Activated CD8-positive, alpha-beta memory T cell treated with anti-CD3 and anti-CD28 coated beads for 24 hours (primary cell): ENCODE results near the gene MED9.
A peak's percentile ranks its signal among the peaks of the same experiment; 100 is the strongest.
"Not testable (repeated sequence)": the region's sequence is repeated elsewhere in the genome, so short reads cannot be mapped to it uniquely, and the experiment has no call there.

Experiments used
- DNase-seq: peaks from one replicate; pipeline ENCODE4 v3.0.0-alpha.2; 2020

The MED9 gene, protein sequence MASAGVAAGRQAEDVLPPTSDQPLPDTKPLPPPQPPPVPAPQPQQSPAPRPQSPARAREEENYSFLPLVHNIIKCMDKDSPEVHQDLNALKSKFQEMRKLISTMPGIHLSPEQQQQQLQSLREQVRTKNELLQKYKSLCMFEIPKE

DNA sequence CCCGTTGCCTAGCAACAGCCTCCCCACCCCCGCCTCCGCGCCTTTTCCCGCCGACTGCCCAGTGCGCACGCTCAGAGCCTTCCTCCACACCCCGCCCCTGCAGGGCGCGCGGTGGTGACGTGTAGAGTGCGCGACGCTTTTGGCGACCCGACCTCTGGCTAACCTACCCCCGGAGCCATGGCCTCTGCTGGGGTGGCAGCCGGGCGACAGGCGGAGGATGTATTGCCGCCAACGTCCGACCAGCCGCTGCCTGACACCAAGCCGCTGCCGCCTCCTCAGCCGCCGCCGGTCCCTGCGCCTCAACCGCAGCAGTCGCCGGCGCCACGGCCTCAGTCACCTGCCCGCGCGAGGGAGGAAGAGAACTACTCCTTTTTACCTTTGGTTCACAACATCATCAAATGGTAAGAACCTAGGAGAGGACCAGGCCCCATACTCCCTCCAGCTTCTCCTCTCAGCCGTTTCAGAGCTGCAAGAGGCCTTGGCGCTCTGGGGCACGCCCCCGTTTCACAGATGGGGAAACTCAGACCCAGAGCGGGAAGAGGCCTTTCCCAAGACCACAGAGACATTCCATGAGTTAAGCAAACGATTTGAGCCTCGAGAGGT, at the start of gene MED9:
Gene MED9, plus strand, starts transcription at position 136 of the 603 bp plus-strand sequence. Its CDS starts 42 bp downstream, at position 178.
- DNase-seq: peak; percentile 98

DNA sequence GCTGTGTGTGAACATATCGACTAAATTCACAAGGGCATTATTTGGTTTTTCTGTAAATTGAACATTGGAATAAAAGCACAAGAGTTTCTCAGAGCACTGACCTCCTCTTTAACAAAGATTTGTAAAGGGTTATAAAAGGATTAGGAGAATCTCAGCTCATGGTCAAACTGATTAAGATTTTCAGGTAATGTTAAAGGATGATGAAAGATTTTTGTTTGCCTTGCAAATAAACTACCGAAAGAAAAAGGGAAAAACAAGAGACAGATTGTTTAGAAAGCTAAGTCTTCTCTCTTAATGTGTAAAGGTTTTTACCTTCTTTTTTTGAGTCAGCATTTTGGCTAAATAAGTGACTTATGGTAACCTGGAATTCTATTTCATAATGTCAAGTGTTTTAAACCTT, 47.6 kb upstream of the MED9 start:
- no peak for DNase-seq

DNA sequence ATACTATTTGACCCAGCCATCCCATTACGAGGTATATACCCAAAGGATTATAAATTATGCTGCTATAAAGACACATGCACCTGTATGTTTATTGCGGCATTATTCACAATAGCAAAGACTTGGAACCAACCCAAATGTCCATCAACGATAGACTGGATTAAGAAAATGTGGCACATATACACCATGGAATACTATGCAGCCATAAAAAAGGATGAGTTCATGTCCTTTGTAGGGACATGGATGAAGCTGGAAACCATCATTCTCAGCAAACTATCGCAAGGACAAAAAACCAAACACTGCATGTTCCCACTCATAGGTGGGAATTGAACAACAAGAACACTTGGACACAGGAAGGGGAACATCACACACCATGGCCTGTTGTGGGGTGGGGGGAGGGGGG, 45.9 kb upstream of the MED9 start:
- DNase-seq: not testable (repeated sequence)

DNA sequence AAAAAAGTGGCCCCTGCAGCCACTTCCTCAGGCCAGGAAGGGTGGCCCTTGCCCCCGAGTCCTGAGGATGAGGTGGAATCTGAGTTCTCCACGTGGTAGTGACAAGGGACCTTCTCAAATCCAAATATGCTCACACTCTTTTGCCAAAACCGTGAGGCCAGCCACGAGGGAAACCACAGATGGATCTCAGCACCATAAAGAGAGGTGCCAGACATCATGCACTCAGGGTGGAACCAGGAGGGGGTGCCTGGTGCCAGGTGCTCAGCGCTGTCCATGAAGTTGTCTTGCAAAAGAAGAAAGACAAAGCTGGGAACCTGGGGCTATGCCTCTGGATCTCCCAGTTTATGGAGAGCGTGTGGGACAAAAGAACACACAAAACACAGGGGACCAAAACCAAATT, 45.2 kb upstream of the MED9 start:
- DNase-seq: no peak

DNA sequence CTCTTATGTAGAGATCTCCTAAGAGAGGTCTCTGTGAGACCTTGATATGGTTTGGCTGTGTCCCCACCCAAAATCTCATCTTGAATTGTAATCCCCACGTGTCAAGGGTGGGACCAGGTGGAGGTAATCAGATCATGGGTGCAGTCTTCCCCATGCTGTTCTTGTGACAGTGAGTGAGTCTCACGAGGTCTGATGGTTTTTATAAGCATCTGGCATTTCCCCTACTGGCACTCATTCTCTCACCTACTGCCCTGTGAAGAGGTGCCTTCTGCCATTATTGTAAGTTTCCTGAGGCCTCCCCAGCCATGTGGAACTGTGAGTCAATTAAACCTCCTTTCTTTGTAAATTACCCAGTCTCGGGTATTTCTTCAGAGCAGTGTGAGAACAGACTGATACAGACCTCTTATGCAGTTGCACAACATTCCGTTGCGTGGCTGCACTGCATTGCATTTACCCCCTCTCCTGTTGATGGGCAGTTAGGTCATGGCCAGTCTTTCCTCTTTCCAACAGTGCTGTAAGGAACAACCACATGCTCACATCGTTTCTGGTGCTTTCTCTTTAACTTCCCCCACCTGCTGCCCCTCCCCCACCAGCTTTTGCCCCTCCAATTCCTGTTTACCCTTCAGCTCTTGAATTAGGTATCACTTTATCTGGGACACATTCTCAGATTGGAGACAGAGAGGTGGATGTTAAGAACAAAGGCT, 43.6 kb upstream of the MED9 start:
- no peak for DNase-seq

DNA sequence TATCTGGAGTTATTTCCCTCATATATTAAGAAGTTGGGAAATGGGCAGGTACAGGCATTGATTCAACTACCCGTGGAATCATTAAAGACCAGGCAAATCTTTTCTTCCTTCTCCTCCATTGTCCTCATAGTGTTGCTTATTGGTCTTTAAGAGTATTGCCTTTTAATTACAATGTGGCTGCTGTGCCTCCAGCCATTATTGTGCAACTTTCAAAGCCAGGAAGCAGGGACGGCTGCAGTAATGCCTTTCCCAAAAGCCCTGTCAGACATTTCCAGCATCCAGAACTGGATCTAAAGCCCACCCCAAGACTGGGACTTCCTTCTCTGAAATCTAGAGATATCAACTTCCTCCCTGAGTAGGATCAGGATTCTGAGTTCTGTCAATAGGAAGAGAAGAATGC, 42.3 kb upstream of the MED9 start:
- no peak for DNase-seq

DNA sequence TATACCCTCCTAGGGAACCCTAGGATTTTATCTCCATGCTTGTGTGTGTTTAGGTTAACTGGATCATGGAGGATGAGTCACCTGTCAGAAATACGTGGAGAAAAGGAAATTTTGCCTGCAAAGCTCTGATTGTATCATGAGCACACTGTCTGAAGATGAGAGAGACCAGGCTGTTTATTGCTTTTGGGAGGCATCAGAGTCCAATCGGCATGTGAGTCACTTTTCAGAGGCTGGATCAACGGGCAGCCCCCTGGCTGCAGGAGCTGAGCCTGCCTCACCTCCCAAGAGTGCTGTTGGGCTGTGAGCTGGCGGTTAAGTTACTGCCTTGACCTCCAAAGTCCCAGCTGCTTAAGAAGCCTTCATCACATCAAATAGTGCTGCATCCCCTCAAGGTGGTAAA, 41.5 kb upstream of the MED9 start:
- DNase-seq: no peak

DNA sequence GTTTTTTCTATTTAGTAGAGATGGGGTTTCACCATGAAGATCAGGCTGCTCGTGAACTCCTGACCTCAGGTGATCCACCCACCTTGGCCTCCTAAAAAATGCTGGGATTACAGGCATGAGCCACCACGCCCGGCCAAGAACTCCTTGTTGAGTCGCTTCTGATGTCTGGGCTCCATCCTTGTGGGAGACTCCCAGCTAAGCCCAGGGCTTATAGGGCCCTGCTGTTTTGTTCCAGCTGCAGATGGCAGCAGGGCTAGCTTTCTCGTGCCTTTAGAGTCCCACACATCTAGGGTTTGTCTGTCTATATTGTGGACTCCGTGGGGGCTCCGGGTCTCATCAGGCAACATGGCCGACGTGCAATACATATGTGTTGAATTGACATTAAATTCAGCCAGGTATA, 39.3 kb upstream of the MED9 start:
- no peak for DNase-seq

DNA sequence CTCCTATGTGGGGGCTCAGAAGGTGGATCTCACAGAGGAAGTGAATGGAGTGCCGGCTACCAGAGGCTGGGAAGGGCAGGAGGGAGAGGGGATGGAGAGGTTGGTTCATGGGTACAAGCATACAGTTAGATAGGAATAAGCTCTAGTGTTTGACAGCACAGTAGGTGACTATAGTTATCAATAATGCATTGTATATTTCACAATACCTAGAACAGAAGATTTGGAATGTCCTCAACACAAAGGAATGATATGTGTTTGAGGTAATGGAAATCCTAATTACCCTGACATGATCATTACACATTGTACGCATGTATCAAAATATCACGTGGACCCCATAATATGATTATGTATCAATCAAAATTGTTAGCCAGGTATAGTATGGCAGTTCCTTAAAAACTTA, 38.9 kb upstream of the MED9 start:
- DNase-seq: no peak

DNA sequence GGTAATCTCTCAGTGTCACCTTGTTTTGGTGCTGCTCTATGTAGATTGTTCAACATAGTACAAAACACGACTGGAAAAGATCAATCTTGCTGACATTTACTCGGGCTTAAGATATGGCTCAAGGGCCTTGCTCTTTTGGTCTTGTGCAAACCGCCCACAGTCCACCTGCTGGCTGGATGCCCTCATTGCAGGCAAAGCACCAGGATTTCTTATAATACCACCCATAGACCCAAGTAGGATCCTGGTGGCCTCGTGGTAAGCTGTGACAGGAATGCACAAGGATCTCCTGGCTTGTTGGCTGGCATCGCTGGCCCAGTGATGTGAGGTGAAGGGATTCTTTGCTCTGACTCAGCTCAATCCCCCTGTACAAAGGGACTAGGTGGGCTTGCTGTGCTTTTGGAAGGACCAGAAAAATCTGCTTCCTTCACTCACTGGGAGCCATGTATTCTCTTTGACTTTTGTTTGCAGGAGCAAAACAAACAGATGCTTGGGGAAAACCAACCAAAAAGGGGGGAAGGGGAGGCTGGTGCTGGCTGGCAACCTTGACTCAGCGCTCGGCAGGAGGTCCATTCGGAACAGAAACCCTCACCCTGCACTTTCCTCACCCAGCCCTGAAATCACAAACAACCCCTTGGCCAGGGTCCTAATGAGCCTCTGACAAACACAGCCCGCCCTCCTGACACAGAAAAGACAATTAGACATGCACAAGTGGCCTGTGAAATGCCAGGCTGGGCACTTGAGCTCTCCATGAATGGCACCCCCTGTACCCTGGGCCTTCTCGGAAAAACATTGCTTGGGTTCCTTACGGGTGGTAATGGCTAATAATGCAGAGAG, 36.6 kb upstream of the MED9 start:
- peak; percentile 91 for DNase-seq

DNA sequence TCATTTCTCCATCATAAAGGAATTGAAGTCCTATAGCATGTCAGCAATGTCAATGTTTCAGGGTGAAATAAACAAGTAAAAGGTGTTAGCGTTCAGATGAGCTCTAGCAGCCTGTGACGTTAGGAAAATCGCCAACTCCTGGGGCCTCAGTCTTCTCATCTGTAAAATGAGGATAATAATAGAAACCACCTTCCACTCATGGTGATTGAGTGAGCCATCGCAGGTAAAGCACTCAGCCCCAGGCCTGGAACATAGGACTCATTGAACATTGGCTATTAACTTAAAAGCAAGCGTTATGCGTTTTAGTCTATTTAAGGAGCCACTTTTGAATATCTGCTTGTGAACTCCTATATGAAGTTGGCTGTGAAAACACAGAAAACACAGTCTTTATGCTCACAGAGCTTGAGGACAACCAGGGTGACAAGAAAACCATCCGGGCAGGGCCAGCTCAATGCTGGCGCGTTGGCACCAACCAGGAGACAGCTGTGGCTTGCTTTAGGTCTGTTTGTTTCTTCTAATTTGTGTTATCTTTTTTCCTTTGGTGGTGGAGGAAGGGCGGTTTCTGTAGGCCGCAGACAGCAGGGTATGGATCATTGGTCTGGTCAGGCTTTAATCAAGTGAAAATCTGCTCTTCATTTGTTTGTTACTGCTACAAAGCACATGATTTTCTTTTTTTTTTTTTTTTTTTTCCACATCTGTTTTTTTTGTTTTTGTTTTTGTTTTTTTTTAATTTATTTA, 35.7 kb upstream of the MED9 start:
- no peak for DNase-seq

DNA sequence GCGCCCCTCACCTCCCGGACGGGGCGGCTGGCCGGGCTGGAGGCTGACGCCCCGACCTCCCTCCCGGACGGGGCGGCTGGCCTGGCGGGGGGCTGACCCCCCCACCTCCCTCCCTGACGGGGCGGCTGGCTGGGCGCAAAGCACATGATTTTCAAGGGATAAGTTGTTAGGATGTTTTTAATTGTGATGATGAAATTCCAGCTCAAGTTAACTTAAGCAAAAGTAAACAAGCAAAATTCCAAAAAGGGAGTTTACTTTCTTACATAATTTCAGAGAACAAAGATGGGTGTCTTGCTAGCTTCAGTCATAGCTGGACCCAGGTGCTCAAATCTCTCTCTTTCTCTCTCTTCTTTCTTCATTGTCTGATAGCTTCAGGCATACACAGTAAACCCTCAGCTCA, 33.6 kb upstream of the MED9 start:
- no peak for DNase-seq

DNA sequence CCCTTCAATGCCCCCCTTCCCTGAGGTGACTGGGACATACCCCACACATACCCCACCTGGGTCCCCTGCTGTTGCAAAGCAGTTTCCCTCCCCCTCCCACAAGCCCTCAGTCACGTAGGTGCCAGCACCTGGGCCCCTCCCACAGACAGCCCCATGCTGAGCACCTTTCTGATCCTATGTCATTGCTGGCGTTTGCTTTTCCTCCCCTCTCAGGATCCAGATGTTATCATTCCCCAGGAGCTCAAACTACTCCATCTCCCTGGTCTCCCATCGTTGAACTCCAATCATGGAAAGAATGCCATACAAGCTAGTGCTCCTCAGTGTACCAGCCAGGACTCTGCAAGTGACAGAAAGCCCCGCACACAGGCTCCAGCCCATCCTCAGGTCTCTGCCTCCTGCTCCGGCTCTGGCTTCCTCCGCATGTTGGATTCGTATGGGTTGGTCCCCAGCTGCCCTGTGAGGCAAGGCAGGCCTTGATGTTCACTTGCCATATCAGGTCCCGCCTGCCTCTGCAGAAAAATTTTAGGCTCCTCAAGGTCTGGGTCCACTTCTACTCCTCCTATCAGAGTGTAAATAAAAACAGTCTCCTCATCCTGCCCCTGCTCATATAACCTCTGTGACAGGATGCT, 31.4 kb upstream of the MED9 start:
- no peak for DNase-seq

DNA sequence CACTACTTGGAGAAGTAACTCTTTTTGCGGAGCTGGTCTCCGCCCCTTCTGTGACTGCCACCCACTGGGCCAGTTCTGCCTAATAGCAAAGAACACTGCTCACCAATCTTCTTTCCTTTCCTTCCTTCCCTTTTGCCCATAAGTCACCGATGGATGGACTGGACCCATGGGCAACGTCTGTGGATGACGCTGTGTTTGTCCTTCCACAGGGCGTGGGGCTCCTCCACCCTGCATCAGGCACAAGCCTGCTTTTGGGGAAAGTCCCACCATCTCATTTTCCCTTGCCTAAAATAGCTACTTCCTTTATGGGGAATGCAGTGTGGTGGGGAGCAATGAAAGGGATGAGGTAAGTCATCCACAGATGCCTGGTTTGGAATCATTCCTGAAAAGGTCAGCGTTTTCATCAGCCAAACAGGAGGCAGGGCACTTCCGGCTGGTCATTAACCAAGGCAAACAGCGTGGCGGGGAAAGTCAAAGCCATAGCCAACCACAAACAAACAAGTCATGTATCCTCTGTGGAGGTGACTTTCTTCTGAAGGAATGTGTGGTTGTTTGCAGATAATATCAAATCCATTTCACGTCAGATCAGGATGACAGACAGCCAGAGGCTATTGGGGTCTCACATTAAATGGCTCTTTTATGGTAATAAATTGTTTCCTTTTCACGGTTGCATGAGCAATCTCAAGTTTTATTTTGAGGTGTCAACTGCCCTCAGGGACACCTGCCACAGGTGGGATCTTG, 30.7 kb upstream of the MED9 start:
- DNase-seq: no peak

DNA sequence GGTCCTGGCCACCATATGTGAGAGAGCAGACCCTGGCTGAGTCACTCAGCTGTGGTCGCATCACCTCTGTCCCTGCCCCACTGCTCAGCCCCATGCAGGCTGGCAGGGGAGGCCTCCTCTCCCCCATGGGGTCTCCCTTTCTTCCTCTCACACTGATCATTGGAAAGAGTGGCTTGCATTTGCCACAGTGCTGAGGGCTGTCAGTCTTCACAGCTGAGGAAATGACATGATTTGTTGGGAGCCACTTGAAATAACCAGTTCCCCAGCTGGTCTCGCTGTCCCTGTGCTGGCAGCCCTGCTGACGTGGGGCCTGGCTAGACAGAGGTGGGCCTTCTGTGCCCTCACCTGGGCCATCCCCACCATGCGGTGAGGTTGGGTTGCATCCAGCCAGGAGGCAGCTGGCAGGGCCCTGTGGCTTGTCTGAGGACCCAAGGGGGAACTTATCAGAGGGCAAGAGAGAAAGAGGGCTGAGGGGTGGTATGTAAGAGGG, 30.1 kb upstream of the MED9 start:
- no peak for DNase-seq

DNA sequence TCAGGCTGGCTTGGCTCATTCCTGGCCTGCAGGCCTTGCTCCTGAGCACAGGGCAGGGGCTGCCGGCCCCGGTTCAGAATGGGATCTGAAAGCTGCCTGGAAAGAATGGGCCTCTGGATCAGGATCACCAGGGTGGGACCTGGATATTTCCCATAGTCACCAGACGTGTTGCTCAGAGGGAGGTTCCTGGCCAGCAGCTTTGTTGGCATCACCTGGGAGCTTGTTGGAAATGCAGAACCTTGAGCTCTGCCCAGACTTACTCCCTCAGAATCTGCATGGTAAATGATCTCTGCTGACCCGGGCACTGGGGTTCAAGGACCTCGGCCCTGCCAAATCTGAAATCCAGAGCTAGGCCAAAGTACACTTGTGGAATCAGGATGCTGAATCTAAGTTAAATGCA, 29.5 kb upstream of the MED9 start:
- DNase-seq: no peak

DNA sequence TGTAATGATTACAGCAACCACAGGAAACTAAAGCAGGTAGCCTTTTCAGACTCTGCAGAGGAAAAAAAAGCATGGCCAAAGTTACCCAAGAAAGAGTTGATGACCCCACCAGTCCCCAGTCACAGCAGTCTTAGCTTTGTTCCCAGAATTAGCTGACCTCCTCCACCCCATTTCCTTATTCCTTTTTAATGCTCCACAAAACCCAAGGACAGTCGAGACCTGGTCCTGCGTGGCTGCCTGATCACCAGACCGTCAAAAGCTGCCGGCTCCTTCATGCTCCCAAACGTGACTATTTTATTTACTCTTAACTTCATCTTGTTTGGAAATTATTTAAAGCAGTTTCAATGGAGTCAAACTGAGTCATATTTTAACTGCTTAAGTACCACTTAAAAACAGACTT, 28.7 kb upstream of the MED9 start:
- no peak for DNase-seq

DNA sequence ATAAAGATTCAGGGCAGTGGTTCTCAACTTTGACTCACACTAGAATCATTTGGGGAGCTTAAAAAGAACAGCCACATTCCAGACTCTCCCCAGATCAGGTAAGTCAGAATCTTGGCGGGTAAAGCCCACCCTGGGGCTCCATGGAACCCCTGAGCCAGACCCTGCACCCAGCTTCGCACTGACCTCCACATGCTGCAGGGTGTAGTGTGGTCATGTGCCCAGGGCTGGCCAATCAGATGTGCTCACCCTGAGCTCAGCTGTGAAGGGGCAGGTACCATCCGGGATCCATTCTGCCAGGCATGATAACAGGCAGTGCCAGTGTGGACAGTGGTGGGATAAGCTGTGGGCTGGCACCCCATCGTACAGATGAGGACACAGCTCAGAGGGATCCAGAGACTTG, 28.1 kb upstream of the MED9 start:
- DNase-seq: no peak

DNA sequence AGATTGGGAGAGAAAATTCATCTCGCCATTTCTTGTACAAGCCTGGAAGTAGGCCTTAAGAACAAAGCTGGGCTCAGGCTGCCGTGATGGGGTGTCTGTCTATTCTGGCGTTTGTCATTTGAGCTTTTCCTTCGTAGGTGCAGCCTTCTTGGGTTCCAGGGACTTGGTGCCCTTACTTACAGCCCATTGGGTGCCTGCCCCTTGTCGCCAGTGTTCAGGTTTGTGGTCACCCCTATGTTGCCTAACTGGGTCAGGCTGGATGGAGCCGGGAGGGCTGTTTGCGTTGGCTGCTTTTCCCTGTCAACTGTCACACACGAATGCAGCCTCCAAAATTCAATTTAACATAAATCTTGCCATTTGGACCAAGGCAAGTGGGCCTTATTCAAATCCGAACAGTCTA, 23.7 kb upstream of the MED9 start:
- DNase-seq: no peak

DNA sequence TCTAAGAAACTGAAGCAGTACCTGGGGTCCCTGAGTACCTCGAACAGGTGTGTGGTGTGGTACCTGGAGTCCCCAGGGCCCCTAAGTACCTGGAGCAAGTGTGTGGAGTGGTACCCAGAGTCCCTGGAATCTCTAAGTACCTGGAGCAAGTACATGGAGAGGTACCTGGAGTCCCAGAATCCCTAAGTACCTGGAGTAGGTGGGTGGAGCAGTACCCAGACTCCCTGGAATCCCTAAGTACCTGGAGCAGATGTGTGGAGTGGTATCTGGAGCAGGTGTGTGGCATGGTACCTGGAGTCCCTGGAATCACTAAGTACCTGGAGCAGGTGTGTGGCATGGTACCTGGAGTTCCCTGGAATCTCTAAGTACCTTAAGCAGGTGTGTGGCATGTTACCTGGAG, 22.5 kb upstream of the MED9 start:
- no peak for DNase-seq

DNA sequence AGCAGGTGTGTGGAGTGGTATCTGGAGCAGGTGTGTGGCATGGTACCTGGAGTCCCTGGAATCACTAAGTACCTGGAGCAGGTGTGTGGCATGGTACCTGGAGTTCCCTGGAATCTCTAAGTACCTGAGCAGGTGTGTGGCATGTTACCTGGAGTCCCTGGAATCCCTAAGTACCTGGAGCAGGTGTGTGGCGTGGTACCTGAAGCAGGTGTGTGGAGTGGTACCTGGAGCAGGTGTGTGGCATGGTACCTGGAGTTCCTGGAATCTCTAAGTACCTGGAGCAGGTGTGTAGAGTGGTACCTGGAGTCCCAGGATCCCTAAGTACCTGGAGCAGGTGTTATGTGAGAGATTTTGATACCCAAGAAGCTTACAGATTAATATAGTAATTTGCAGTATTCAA, 22.1 kb upstream of the MED9 start:
- not testable (repeated sequence) for DNase-seq

DNA sequence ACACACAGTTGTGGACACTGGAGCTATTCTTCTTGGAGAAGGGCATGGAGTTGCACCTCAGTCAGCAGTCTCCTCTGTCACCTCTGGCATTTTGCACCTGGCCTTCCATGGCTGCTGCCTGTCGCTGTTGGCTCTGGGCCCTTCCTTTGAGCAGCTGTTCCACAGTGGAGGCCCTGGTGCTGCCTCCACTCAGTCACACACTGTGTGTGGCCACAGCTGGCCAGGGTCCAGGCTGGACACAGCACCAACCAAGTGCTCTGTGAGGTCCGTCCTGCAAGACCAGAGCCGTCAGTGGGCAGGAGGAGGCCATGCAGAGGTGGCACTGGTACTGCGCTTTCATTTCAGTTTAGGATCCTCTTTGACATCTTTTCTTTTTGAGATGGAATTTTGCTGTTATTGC, 21.6 kb upstream of the MED9 start:
- no peak for DNase-seq
